IMR-90 (cell line): ENCODE results near the gene MOAP1. TPM values are rescaled to one million over a fixed set of nuclear protein-coding genes. Genes with fewer than 3 reads are reported as not detected.

Source experiments
- ATAC-seq: fragments of 200-7000 bp; cut with Tn5 transposase; 2 replicates; pipeline ENCODE4 v1.9.1; 2020; ENCODE audit warnings: low read depth, mild to moderate bottlenecking, moderate library complexity
- BruUV-seq: library from RNA; stranded (reverse); fragments of 400-500 nt; replicated peaks from 2 replicates; lab custom pipeline; 2021; lab: Mats Ljungman, UMichigan
- CTCF ChIA-PET: fragments of 300-600 bp; formaldehyde crosslinking; extraction: SDS; loops from one replicate; lab custom pipeline; 2021; ENCODE audit warnings: antibody characterized with exemption; lab: Yijun Ruan, JAX
- POLR2A ChIA-PET: fragments of 300-600 bp; sonication (Branson Sonifier 250); formaldehyde crosslinking; loops from one replicate; lab custom pipeline; 2022; ENCODE audit warnings: antibody characterized with exemption; ENCODE audit not compliant: unreplicated experiment; lab: Charles Lee
- DNase-seq: peaks from one replicate; pipeline ENCODE4 v3.0.0; 2013
- H2AFZ ChIP-seq: replicated peaks from 2 replicates; pipeline ENCODE3; 2013; ENCODE audit warnings: low read length, mild to moderate bottlenecking; ENCODE audit not compliant: poor library complexity
- H2AK5ac ChIP-seq: 2 replicates; pipeline ENCODE4 v1.6.1; 2013; ENCODE audit warnings: low read depth, low read length, inconsistent platforms
- H2AK9ac ChIP-seq: replicated peaks from 2 replicates; pipeline ENCODE3; 2013; ENCODE audit warnings: mild to moderate bottlenecking, low read depth, low read length, moderate library complexity; ENCODE audit not compliant: poor library complexity
- H2BK120ac ChIP-seq: 2 replicates; pipeline ENCODE4 v1.6.1; 2013; ENCODE audit warnings: low read depth, low read length, inconsistent platforms
- H2BK15ac ChIP-seq: 3 replicates; pipeline ENCODE4 v1.6.1; 2013; ENCODE audit warnings: low read depth, low read length, inconsistent platforms
- H2BK20ac ChIP-seq: 2 replicates; pipeline ENCODE4 v1.6.1; 2013; ENCODE audit warnings: low read depth, mild to moderate bottlenecking, inconsistent platforms, low read length, moderate library complexity
- H2BK5ac ChIP-seq: 2 replicates; pipeline ENCODE4 v1.6.1; 2013; ENCODE audit warnings: mild to moderate bottlenecking, low read depth, low read length, inconsistent platforms; ENCODE audit not compliant: poor library complexity, severe bottlenecking
- H3K14ac ChIP-seq: replicated peaks from 2 replicates; pipeline ENCODE4 v1.6.1; 2013; ENCODE audit warnings: low read depth, low read length, inconsistent platforms
- H3K18ac ChIP-seq: 2 replicates; pipeline ENCODE4 v1.6.1; 2013; ENCODE audit warnings: low read depth, low read length, control low read depth
- H3K23ac ChIP-seq: 2 replicates; pipeline ENCODE4 v1.6.1; 2013; ENCODE audit warnings: low read depth, low read length, inconsistent platforms
- H3K27ac ChIP-seq: 2 replicates; pipeline ENCODE4 v1.5.1; 2013; ENCODE audit warnings: mild to moderate bottlenecking, control low read depth, low read length; ENCODE audit not compliant: insufficient read depth
- H3K27me3 ChIP-seq: 2 replicates; pipeline ENCODE4 v1.6.1; 2013; ENCODE audit warnings: low read length; ENCODE audit not compliant: control insufficient read depth, insufficient read depth
- H3K36me3 ChIP-seq: 2 replicates; pipeline ENCODE4 v1.6.1; 2013; ENCODE audit warnings: low read length, mixed read lengths; ENCODE audit not compliant: control insufficient read depth, insufficient read depth
- H3K4ac ChIP-seq: 2 replicates; pipeline ENCODE4 v1.6.1; 2013; ENCODE audit warnings: low read depth, low read length, inconsistent platforms
- H3K4me1 ChIP-seq: 2 replicates; pipeline ENCODE4 v1.6.1; 2013; ENCODE audit warnings: low read length, mixed read lengths; ENCODE audit not compliant: control insufficient read depth, insufficient read depth
- H3K4me2 ChIP-seq: 2 replicates; pipeline ENCODE4 v1.6.1; 2013; ENCODE audit warnings: low read depth, mild to moderate bottlenecking, control low read depth, low read length, moderate library complexity
- H3K4me3 ChIP-seq: 2 replicates; pipeline ENCODE4 v1.5.1; 2013; ENCODE audit warnings: low read depth, mild to moderate bottlenecking, control low read depth, low read length, moderate library complexity; ENCODE audit not compliant: insufficient read depth
- H3K56ac ChIP-seq: 2 replicates; pipeline ENCODE4 v1.6.1; 2013; ENCODE audit warnings: low read length, inconsistent platforms; ENCODE audit not compliant: insufficient read depth; ENCODE audit errors: extremely low read depth
- H3K79me1 ChIP-seq, 2 experiments: 2 replicates each; pipeline ENCODE4 v1.6.1; 2013; ENCODE audit warnings: low read length in 2 of 2, inconsistent platforms in 1 of 2, low read depth in 1 of 2
- H3K9ac ChIP-seq: 2 replicates; pipeline ENCODE4 v1.6.1; 2013; ENCODE audit warnings: low read depth, low read length, control low read depth
- H3K9me1 ChIP-seq: 2 replicates; pipeline ENCODE4 v1.6.1; 2013; ENCODE audit warnings: low read length, inconsistent platforms; ENCODE audit not compliant: insufficient read depth
- H3K9me3 ChIP-seq: 2 replicates; pipeline ENCODE4 v1.6.1; 2013; ENCODE audit warnings: low read length; ENCODE audit not compliant: control insufficient read depth, insufficient read depth
- H4K20me1 ChIP-seq: 2 replicates; pipeline ENCODE4 v1.6.1; 2013; ENCODE audit warnings: low read length, inconsistent platforms; ENCODE audit not compliant: insufficient read depth
- H4K5ac ChIP-seq: 2 replicates; pipeline ENCODE4 v1.6.1; 2013; ENCODE audit warnings: mild to moderate bottlenecking, low read depth, low read length, control low read depth
- H4K8ac ChIP-seq, 2 experiments: 2 replicates each; pipeline ENCODE4 v1.6.1; 2013; ENCODE audit warnings: low read depth in 2 of 2, low read length in 2 of 2, control low read depth in 1 of 2, inconsistent platforms in 1 of 2
- H4K91ac ChIP-seq: 2 replicates; pipeline ENCODE4 v1.6.1; 2013; ENCODE audit warnings: low read depth, low read length, inconsistent platforms; ENCODE audit not compliant: insufficient read depth
- BHLHE40 ChIP-seq: fragments of 150-350 bp; IDR thresholded peaks from 2 replicates; pipeline ENCODE4 v1.6.1; 2016; ENCODE audit warnings: mild to moderate bottlenecking, low read depth, low read length
- CEBPB ChIP-seq: IDR thresholded peaks from 2 replicates; pipeline ENCODE4 v1.6.1; 2012; ENCODE audit warnings: low read depth, low read length, improper control_type of control experiment
- CHD1 ChIP-seq: IDR thresholded peaks from 2 replicates; pipeline ENCODE4 v1.6.1; 2012; ENCODE audit warnings: low read depth, low read length, improper control_type of control experiment
- FOS ChIP-seq: fragments of 150-350 bp; IDR thresholded peaks from 2 replicates; pipeline ENCODE4 v1.6.1; 2016; ENCODE audit warnings: low read depth, low read length
- MAFK ChIP-seq: IDR thresholded peaks from 2 replicates; pipeline ENCODE4 v1.6.1; 2012; ENCODE audit warnings: low read depth, low read length, improper control_type of control experiment
- MAZ ChIP-seq: IDR thresholded peaks from 2 replicates; pipeline ENCODE4 v1.6.1; 2012; ENCODE audit warnings: low read depth, mild to moderate bottlenecking, low read length, improper control_type of control experiment, moderate library complexity, borderline replicate concordance
- MXI1 ChIP-seq: IDR thresholded peaks from 2 replicates; pipeline ENCODE4 v1.6.1; 2012; ENCODE audit warnings: low read depth, mild to moderate bottlenecking, low read length, moderate library complexity, borderline replicate concordance
- NFE2L2 ChIP-seq: fragments of 150-350 bp; IDR thresholded peaks from 2 replicates; pipeline ENCODE4 v1.6.1; 2016; ENCODE audit warnings: low read depth, mild to moderate bottlenecking, low read length
- POLR2A ChIP-seq: IDR thresholded peaks from 2 replicates; pipeline ENCODE4 v1.6.1; 2012; ENCODE audit warnings: mild to moderate bottlenecking, low read depth, low read length
- RAD21 ChIP-seq: IDR thresholded peaks from 2 replicates; pipeline ENCODE4 v1.6.1; 2012; ENCODE audit warnings: low read length, improper control_type of control experiment
- RCOR1 ChIP-seq: IDR thresholded peaks from 2 replicates; pipeline ENCODE4 v1.6.1; 2012; ENCODE audit warnings: mild to moderate bottlenecking, low read length, improper control_type of control experiment; ENCODE audit not compliant: insufficient replicate concordance
- RFX5 ChIP-seq: IDR thresholded peaks from 2 replicates; pipeline ENCODE4 v1.8.0; 2012; ENCODE audit warnings: low read depth, mild to moderate bottlenecking, low read length, moderate library complexity
- SMC3 ChIP-seq: fragments of 150-350 bp; IDR thresholded peaks from 2 replicates; pipeline ENCODE4 v1.6.1; 2016; ENCODE audit warnings: low read depth, mild to moderate bottlenecking, antibody characterized with exemption, low read length, moderate library complexity
- WGBS, 2 experiments: methylation state at CpG; one replicate each; pipeline versions ENCODE4 v1.1.5 to v1.1.7; 2013; ENCODE audit warnings: missing lambda C conversion rate in 2 of 2; ENCODE audit not compliant: insufficient read length in 1 of 2; ENCODE audit errors: extremely low coverage in 2 of 2; 5-methylcytosine and 5-hydroxymethylcytosine counted together
- dilution Hi-C: fragments of 300-500 bp; cut with HindIII; formaldehyde crosslinking; loops from one replicate; pipeline ENCODE4 v1.14.3; 2018; ENCODE audit warnings: low sequenced_read_pairs; ENCODE audit not compliant: unreplicated experiment
- in situ Hi-C: fragments of 300-500 bp; cut with MboI; formaldehyde crosslinking; loops from 3 replicates; pipeline ENCODE4 v1.14.3; 2019; ENCODE audit warnings: low sequenced_read_pairs, inconsistent platforms, mixed read lengths
- intact Hi-C: fragments of 100-400 bp; cut with micrococcal nuclease; formaldehyde crosslinking; loops from 2 replicates; pipeline ENCODE4 v1.10.0; 2022
- polyA plus RNA-seq, 3 experiments: library from polyadenylated mRNA; depleted of rRNA; stranded (reverse); fragments of >200 nt; gene quantifications; 2 replicates each; pipeline ENCODE4 v1.2.3, GENCODE V29; 2012; ENCODE audit warnings: low replicate concordance in 1 of 3
- total RNA-seq: library from RNA; depleted of rRNA; stranded (reverse); fragments of >200 nt; gene quantifications from 2 replicates; pipeline ENCODE4 v1.2.3, GENCODE V29; 2012
- TF ChIP-seq, protein P1 (sequence below): fragments of 150-350 bp; IDR thresholded peaks from 2 replicates; pipeline ENCODE4 v1.6.1; 2016; ENCODE audit warnings: low read depth, mild to moderate bottlenecking, low read length, moderate library complexity, borderline replicate concordance
- TF ChIP-seq, protein P2 (sequence below): fragments of 150-350 bp; IDR thresholded peaks from 2 replicates; pipeline ENCODE4 v1.6.1; 2017; ENCODE audit warnings: mild to moderate bottlenecking, antibody characterized with exemption, low read length, low read depth
- TF ChIP-seq, protein P3 (sequence below): conservative IDR thresholded peaks from 2 replicates; pipeline ENCODE4 v1.5.1; 2012; ENCODE audit warnings: mild to moderate bottlenecking, low read depth, low read length, improper control_type of control experiment

The MOAP1 gene
- total and polyA plus RNA-seq, 2 of the 4 experiments (the other 2 are of a cell fraction), result 9.9 to 13.2 TPM

DNA sequence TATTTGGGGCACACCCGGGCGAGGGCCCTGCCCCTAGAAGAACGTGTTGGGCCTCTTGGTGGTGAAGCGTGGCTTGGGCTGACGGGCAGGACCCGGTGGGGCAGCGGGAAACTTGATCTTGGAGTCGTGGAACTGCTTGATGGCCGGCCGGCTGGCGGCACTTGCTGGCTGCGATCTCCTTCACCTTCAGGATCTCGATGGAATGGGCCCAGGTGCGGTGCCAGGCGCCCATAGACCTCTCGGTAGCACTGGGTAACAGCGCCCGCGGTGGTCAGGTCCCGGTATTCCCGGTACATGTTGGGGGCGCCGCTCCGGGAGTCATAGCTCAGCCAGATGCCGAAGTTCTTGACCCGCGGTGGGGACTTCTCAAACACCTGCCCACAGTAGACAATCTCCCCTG, 38.9 kb upstream of the MOAP1 start:
- POLR2A ChIA-PET, result interaction anchor here (0.6 kb wide), 1 partner anchor 10 kb away, joined by 3 read pairs; no protein-coding TSS in a partner anchor
- BruUV-seq, result no TSS peak
- in situ Hi-C loops, result no loop called here

More for the DNA sequence above, 38.9 kb upstream of the MOAP1 start:
- H2AK5ac ChIP-seq, result no peak overlapping the region
- no peak overlapping the region for H2AFZ ChIP-seq
- peaks cover 29% of the 10 kb centered on the region for H3K36me3 ChIP-seq
- no peak overlapping the region for H4K5ac ChIP-seq
- dilution Hi-C loops (no loop called here), intact Hi-C loops (no loop called here)
- no peak overlapping the region for H3K9ac ChIP-seq
- DNase-seq (no peak), ATAC-seq (no peak)
- no peak overlapping the region for H2AK9ac ChIP-seq
- H2BK15ac ChIP-seq, result no peak overlapping the region
- H3K4me3 ChIP-seq, result no peak overlapping the region
- no peak overlapping the region for H3K18ac ChIP-seq
- no peak overlapping the region for H2BK5ac ChIP-seq
- H3K4ac ChIP-seq, result no peak overlapping the region
- no peak overlapping the region for H3K14ac ChIP-seq
- no peaks in the 10 kb centered on the region for H3K9me1 ChIP-seq
- no peak overlapping the region for H3K4me2 ChIP-seq
- CTCF ChIA-PET, result interaction anchor here (0.6 kb wide), 1 partner anchor 35 kb away, joined by 3 read pairs; no protein-coding TSS in a partner anchor
- WGBS, 2 experiments, result 94% methylated on average over 15 of the region's 27 CpGs; no CpG with 5 or more reads in 1 of the 2 experiments
- no peaks in the 10 kb centered on the region for H4K20me1 ChIP-seq
- no peaks in the 10 kb centered on the region for H3K79me1 ChIP-seq
- H3K27ac ChIP-seq, result no peak overlapping the region
- H3K9me3 ChIP-seq, result no peaks in the 10 kb centered on the region
- no peak overlapping the region for H3K23ac ChIP-seq
- H3K27me3 ChIP-seq, result no peaks in the 10 kb centered on the region
- no peak overlapping the region for H2BK120ac ChIP-seq
- no peak overlapping the region for H4K8ac ChIP-seq
- no peaks in the 10 kb centered on the region for H3K4me1 ChIP-seq
- no peak overlapping the region for H2BK20ac ChIP-seq
- H3K56ac ChIP-seq, result no peak overlapping the region
- H4K91ac ChIP-seq, result no peak overlapping the region
- TF ChIP-seq, protein P1, sequence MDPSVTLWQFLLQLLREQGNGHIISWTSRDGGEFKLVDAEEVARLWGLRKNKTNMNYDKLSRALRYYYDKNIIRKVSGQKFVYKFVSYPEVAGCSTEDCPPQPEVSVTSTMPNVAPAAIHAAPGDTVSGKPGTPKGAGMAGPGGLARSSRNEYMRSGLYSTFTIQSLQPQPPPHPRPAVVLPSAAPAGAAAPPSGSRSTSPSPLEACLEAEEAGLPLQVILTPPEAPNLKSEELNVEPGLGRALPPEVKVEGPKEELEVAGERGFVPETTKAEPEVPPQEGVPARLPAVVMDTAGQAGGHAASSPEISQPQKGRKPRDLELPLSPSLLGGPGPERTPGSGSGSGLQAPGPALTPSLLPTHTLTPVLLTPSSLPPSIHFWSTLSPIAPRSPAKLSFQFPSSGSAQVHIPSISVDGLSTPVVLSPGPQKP, result no peak
- TF ChIP-seq BHLHE40 (no peak), RFX5 (no peak), RAD21 (no peak), RCOR1 (no peak), MAFK (no peak), MXI1 (no peak), CEBPB (no peak), CHD1 (no peak), FOS (no peak), POLR2A (no peak), NFE2L2 (no peak), MAZ (no peak), SMC3 (no peak)
- TF ChIP-seq, protein P2, sequence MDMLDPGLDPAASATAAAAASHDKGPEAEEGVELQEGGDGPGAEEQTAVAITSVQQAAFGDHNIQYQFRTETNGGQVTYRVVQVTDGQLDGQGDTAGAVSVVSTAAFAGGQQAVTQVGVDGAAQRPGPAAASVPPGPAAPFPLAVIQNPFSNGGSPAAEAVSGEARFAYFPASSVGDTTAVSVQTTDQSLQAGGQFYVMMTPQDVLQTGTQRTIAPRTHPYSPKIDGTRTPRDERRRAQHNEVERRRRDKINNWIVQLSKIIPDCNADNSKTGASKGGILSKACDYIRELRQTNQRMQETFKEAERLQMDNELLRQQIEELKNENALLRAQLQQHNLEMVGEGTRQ, result no peak
- TF ChIP-seq, protein P3, sequence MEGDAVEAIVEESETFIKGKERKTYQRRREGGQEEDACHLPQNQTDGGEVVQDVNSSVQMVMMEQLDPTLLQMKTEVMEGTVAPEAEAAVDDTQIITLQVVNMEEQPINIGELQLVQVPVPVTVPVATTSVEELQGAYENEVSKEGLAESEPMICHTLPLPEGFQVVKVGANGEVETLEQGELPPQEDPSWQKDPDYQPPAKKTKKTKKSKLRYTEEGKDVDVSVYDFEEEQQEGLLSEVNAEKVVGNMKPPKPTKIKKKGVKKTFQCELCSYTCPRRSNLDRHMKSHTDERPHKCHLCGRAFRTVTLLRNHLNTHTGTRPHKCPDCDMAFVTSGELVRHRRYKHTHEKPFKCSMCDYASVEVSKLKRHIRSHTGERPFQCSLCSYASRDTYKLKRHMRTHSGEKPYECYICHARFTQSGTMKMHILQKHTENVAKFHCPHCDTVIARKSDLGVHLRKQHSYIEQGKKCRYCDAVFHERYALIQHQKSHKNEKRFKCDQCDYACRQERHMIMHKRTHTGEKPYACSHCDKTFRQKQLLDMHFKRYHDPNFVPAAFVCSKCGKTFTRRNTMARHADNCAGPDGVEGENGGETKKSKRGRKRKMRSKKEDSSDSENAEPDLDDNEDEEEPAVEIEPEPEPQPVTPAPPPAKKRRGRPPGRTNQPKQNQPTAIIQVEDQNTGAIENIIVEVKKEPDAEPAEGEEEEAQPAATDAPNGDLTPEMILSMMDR, result no peak
